ENCODE measurements around the gene CHRNE. TPM values are rescaled to one million over a fixed set of nuclear protein-coding genes. Genes with fewer than 3 reads are reported as not detected.

CHRNE gene
- total and polyA plus RNA-seq, 2 of the 13 experiments (the other 11 are each of a cell fraction or from before 2014, with no cell fraction given): 0.53 to 0.59 TPM

DNA sequence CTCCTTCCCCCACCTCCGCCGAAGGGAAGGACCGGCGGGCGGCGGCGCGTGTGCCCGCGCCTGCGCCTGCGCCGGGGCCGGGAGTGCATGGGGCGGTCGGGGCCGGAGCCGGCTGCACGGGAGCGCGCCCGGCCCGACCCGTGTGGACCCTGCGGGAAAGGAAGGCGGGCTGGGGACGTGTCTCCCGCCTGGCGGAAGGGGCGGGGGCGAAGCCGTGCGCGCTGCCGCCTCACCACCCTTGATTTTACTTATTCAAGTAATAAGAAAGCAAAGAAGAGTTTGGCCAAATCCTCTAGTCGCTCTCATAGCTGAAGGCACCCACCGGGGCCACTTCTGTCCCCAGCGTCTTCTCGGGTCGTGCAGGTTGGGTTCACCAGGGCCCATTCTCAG is 46.0 kb upstream of the CHRNE start (continued):
- TF ChIP-seq BHLHE40 (IDR thresholded peaks at IDR 0.05; ENCODE audit: low read length) (0 out of 2 replicates have a peak, but pooled peaks have one; percentile 16), MAZ (IDR thresholded peaks at IDR 0.05; ENCODE audit: borderline replicate concordance, low read depth, low read length) (no peak), MAZ (CRISPR knock-in tag; IDR thresholded peaks at IDR 0.05; ENCODE audit: low read depth) (peak; percentile 24; the same call in 1 of the 2 replicates), HIVEP1 (CRISPR knock-in tag; IDR thresholded peaks at IDR 0.05) (no peak)
- TF ChIP-seq, protein P1, sequence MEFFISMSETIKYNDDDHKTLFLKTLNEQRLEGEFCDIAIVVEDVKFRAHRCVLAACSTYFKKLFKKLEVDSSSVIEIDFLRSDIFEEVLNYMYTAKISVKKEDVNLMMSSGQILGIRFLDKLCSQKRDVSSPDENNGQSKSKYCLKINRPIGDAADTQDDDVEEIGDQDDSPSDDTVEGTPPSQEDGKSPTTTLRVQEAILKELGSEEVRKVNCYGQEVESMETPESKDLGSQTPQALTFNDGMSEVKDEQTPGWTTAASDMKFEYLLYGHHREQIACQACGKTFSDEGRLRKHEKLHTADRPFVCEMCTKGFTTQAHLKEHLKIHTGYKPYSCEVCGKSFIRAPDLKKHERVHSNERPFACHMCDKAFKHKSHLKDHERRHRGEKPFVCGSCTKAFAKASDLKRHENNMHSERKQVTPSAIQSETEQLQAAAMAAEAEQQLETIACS (CRISPR knock-in tag; IDR thresholded peaks at IDR 0.05): peak; percentile 93
- TF ChIP-seq, protein P2, sequence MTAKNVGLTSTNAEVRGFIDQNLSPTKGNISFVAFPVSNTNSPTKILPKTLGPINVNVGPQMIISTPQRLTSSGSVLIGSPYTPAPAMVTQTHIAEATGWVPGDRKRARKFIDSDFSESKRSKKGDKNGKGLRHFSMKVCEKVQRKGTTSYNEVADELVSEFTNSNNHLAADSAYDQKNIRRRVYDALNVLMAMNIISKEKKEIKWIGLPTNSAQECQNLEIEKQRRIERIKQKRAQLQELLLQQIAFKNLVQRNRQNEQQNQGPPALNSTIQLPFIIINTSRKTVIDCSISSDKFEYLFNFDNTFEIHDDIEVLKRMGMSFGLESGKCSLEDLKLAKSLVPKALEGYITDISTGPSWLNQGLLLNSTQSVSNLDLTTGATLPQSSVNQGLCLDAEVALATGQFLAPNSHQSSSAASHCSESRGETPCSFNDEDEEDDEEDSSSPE (CRISPR knock-in tag; IDR thresholded peaks at IDR 0.05): 0 out of 2 replicates have a peak, but pooled peaks have one; percentile 48
- TF ChIP-seq, protein P3, sequence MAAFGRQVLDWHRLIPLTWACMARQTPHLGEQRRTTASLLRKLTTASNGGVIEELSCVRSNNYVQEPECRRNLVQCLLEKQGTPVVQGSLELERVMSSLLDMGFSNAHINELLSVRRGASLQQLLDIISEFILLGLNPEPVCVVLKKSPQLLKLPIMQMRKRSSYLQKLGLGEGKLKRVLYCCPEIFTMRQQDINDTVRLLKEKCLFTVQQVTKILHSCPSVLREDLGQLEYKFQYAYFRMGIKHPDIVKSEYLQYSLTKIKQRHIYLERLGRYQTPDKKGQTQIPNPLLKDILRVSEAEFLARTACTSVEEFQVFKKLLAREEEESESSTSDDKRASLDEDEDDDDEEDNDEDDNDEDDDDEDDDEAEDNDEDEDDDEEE (CRISPR knock-in tag; IDR thresholded peaks at IDR 0.05): peak; percentile 5; the same call in 1 of the 2 replicates
- TF ChIP-seq, protein P4, sequence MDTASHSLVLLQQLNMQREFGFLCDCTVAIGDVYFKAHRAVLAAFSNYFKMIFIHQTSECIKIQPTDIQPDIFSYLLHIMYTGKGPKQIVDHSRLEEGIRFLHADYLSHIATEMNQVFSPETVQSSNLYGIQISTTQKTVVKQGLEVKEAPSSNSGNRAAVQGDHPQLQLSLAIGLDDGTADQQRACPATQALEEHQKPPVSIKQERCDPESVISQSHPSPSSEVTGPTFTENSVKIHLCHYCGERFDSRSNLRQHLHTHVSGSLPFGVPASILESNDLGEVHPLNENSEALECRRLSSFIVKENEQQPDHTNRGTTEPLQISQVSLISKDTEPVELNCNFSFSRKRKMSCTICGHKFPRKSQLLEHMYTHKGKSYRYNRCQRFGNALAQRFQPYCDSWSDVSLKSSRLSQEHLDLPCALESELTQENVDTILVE (CRISPR knock-in tag; IDR thresholded peaks at IDR 0.05): peak; percentile 8; the same call in 1 of the 2 replicates
